GM19452 (cell line): Measurements from ENCODE around the gene TMOD2.

Source experiments
- ATAC-seq: cut with Tn5 transposase; IDR thresholded peaks from one replicate; pipeline ENCODE4 v1.9.1; 2021; ENCODE audit not compliant: unreplicated experiment

TMOD2 gene

DNA sequence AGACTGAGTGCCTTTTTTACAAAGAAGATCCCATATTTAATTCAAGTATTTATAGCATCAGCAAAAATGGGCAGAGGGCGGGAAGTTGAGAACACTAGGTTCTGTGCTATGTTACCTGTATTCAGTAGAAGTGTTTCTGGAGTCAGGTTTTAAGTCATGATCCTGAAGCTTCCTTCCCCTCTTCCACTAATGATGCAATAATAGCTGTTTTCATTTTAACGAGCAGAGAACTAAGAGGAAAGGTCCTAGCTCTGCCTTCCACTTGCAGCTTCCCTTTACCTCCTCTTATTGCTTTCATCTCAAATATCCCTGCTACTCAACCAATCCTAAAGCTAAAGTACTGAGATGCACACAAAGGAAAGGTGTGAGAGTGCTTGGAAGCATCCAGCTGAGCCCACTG, 61.2 kb downstream of the TMOD2 start:
- no peak for ATAC-seq

DNA sequence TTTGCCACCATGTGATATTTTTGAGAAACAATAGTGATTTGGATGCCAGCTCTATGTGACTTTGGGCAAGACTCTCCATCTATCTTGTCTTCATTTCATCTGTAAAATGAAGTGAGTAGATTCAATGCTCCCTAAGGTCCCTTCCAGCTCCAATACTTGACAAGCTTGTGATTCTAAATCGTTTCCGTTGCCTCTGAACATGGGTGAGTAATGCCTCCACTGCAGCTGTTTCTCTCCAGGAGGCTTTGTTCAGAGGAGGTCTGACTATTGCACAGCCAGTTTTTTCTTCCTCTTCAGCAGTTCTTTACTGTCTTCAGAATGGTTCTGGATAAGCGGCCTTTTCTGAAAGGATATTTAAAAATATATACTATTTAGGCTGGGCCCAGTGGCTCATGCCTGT, 63.2 kb downstream of the TMOD2 start:
- no peak for ATAC-seq

DNA sequence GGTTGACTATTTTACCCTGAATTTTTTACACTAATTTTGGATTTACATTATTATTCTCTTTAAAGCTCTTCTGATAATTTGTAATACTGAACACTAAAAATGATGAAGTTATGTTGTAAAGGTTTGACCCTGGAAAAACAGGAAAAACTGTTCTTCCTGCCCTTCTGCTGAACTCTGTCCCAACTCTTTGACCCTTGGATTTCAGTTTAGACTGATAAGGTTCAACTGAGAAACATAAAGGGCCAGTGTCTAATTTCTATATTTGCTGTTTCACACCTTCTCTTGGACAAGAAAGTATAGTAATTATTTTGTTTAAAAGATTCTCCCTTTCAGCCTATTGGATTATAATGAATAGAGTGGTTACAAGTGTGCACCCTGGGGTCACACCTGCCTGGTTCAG, 65.2 kb downstream of the TMOD2 start:
- no peak for ATAC-seq

GRCh38 chr15:51818150-51818549, 66.8 kb downstream of the TMOD2 start:
- no peak for ATAC-seq

GRCh38 chr15:51825698-51826097, 74.3 kb downstream of the TMOD2 start:
- no peak for ATAC-seq

DNA sequence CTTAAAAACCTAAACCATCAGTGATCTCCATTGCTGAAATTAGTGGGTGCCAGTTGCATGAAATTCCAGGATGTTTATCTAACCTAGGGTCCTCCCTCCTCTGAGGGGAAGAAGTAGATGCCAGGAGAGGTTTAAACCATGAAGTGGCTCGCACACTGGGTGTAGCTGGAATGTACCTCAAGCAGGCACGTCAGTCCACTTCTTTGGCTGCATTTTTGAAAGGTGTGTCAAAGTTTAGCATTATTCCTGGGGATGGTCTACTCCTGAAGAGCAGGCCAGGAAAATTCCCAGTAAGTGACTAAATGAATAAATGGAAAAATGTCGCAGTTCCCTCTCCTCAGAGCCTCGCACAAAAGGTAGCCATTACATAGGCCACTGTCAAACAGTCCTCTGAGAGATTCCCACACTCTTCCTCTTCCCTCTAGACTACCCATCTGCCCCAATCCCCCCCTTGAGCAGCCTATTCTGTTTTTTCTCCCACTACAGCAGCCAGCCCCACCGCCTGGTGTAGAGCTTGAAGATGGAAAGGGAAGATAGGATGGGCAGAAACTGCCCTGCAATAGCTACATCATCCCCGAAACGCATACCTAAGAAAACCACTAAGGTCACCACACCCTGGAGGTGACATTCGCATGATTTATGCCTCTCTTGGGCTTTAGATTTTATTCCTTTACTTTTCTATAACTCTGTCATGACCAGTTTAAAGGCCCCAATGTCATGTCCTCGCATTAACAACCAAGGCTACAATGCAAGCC, 77.4 kb downstream of the TMOD2 start:
- no peak for ATAC-seq

DNA sequence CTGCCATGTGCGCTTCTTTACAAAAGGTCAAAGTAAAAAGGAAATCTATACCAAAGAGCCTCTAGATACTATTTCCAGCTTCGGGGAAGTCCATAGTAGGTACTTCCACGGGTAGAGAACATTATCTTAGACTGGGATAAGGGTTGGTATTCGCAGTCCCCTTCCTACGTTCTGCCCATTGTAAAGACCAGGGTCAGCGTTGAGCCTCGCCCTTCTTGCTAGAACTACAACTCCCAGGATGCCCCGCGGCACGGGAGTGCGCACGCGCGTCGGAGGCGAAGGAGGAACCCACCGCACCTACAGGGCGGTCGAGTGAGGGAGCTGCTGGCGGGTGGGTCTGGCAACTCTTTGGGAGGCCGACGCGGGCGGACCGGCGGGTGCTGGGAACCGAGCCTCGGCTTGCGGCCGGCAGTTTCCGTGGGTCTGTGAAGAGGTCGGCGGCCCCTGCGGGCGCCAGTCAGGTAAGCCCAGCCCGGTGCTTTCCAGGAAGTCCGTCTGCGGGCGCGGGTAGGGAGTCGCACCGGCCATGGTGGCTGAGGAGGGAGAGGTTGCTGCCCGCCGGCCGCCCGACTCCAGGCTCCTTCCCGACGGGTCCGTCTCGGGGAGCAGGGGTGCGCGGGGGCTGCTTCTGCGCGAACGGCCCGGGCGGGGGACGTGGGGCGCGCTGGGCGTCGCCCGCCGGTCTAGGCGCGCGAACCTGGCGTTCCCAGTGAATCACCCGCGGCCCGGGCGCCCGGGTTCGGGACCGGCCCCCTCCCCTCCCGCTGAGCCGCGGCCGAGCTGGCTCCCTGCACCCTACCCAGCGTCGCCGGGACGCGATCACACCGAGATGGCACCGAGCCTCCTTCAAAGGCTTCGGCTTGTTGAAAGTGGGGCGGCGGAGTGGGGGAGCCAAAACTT, 78.2 kb downstream of the TMOD2 start, which contains the start of gene TMOD3:
TSS of gene TMOD3 (plus strand) at position 278 of the 900 bp plus-strand sequence. CDS start 33,232 bp downstream, outside the sequence.
- peak; percentile 88 for ATAC-seq

DNA sequence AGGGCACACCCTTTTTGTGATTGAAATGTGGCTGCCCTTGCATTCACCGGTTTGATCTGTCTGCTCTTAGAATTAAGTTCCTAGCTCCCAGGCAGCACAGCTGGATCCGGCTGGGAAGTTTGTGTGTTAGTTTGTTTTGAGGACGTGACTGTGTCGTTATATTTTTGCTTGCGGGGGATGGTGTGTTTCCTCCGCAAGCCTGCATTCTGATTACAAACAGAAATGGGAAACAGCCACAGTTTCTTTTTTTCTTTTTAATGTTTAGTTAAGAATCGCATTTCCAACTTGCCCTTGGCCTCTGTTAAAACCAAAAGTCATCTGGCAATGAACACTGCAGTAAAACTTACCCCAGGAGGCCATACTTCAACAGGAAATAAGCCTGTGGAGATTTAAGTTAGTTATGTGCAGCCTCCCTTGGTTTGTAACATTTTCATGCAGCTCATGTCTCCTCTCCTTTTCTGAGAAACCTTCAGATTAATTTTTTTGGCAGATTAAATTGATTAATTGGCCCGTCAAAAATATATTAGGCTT, 78.9 kb downstream of the TMOD2 start:
- no peak for ATAC-seq

- no peak for ATAC-seq
These were observed 82.4 kb downstream of the TMOD2 start for GRCh38 chr15:51833772-51834171.

GRCh38 chr15:51837792-51838251, 86.4 kb downstream of the TMOD2 start:
- no peak for ATAC-seq

- ATAC-seq, result no peak
These were observed 86.9 kb downstream of the TMOD2 start for GRCh38 chr15:51838270-51838669.

GRCh38 chr15:51840692-51841091, 89.3 kb downstream of the TMOD2 start:
- no peak for ATAC-seq

DNA sequence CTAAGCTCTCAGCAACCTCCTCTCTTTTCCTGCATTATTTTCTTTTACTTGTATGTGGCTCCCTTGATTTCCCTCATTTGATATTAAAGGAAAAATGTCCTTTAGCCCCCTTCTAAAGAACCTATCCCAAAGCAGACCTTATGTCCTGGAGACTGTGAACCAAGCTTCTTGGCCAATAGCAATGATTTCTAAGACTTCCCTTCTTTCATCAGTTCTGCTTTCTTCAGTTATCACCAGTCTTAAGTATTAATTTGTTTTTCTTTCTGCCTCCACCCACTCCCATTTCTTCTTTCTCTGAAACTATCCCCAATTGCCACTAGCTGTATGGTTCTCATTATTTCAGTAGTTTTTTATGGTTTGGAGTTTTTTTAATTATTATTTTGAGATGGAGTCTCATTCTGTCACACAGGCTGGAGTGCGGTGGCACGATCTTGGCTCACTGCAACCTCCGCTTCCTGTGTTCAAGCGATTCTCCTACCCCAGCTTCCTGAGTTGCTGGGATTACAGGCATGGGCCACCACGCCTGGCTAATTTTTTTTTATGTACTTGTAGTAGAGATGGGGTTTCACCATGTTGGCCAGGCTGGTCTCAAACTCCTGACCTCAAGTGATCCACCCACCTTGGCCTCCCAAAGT, 90.1 kb downstream of the TMOD2 start:
- ATAC-seq, result no peak

DNA sequence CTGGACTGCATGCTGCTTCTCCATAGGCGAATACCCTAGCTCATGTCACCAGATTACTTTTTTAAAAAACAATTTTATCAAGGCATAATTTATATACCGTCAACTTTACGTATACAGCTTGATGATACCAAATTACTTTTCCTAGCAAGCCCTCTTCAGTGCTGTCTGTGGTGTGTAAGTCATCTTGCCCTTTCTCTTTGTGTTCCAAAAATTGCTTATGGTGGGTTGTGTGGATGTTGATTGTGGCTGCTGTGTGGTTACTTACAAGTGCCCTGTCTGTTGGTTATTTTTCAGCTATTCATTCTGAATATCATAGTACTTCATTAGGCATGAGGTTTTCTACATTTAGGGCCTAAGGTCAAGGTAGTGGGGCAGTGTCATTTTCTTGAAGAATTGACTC, 90.9 kb downstream of the TMOD2 start:
- ATAC-seq, result no peak

- ATAC-seq, result no peak
These were observed 91.7 kb downstream of the TMOD2 start for GRCh38 chr15:51842852-51843737.

DNA sequence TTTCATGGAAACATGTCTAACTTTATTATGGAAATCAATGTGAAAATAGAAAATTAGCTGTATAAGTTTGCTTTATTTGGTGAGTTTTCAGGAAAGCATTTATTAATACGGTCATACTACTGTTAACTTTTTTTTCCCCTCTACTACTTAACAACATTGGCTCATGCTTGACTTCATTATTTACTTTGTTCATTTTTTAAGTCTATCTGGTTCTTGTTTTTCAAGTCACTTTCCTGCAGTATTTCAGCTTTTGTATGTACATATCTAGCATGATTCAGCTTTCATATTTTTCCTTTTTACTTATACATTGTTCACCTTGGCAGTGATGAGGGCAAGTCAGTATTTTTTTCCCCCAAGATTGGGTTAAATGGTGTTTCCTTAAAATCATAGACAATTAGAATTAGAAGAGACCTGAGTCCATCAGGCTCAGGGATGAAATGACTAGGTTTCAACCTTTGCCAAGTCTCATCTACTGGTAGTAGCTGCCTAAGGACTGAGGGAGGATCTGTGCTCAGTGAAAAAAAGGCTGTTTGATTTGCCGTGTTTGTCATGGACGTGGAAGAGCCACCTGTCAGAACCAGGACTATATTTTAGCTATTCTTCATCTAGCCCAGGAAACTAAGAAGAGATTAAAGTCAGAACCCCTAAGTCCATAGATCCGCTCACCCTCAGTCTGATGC, 93.5 kb downstream of the TMOD2 start:
- no peak for ATAC-seq

- no peak for ATAC-seq
These were observed 94.7 kb downstream of the TMOD2 start for GRCh38 chr15:51846066-51846462.

GRCh38 chr15:51846463-51847230, 95.2 kb downstream of the TMOD2 start:
- ATAC-seq, result no peak

DNA sequence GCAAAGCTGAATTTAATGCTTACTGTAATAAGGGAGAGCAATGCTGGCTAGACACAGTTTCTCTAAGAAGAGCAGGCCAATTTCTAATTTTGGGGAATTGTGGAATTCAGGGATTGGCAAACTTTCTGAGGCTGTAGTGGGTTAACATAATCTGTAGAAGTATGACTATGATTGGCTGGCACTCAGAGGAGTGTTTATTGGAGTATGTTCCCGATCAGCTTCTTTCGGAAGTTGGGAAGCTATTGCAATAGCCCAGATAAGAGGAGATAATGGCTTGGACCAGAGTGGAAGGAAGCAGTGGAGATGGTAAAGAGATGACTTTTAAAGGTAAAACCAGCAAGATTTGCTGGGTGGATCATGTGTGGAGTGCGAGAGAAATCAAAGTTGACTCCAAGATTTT, 97.4 kb downstream of the TMOD2 start:
- no peak for ATAC-seq
